Measurements from ENCODE around the gene IL31.

The IL31 gene

GRCh38 chr12:122201381-122201780, 27.4 kb upstream of the IL31 start:
- H3K4me3 ChIP-seq (ENCODE audit: low read depth, low read length): no peak overlapping the region

GRCh38 chr12:122200541-122201175, 26.6 kb upstream of the IL31 start:
- no peak for TF ChIP-seq CTCF (IDR thresholded peaks at IDR 0.05; ENCODE audit: insufficient read depth, low read depth, low read length, missing control alignments)
- no peak for DNase-seq (ENCODE audit: low read depth)
- H3K4me3 ChIP-seq (ENCODE audit: low read depth, low read length): no peak overlapping the region

More at GRCh38 chr12:122201381-122201780, 27.4 kb upstream of the IL31 start:
- no peak for TF ChIP-seq CTCF (IDR thresholded peaks at IDR 0.05; ENCODE audit: insufficient read depth, low read depth, low read length, missing control alignments)
- no peak for DNase-seq (ENCODE audit: low read depth)

GRCh38 chr12:122199484-122200355, 25.7 kb upstream of the IL31 start:
- TF ChIP-seq CTCF (IDR thresholded peaks at IDR 0.05; ENCODE audit: insufficient read depth, low read depth, low read length, missing control alignments): no peak
- DNase-seq (ENCODE audit: low read depth): no peak

GRCh38 chr12:122197612-122197966, 23.6 kb upstream of the IL31 start:
- no peak for TF ChIP-seq CTCF (IDR thresholded peaks at IDR 0.05; ENCODE audit: insufficient read depth, low read depth, low read length, missing control alignments)
- peak overlapping the region; percentile 29 for H3K4me3 ChIP-seq (ENCODE audit: low read depth, low read length)
- no peak for DNase-seq (ENCODE audit: low read depth)

More at GRCh38 chr12:122199484-122200355, 25.7 kb upstream of the IL31 start:
- H3K4me3 ChIP-seq (ENCODE audit: low read depth, low read length): no peak overlapping the region

- DNase-seq (ENCODE audit: low read depth): no peak
- no peak overlapping the region for H3K4me3 ChIP-seq (ENCODE audit: low read depth, low read length)
- no peak for TF ChIP-seq CTCF (IDR thresholded peaks at IDR 0.05; ENCODE audit: insufficient read depth, low read depth, low read length, missing control alignments)
These were observed 21.4 kb upstream of the IL31 start for GRCh38 chr12:122195405-122195804.

GRCh38 chr12:122194804-122195203, 20.8 kb upstream of the IL31 start:
- H3K4me3 ChIP-seq (ENCODE audit: low read depth, low read length): no peak overlapping the region
- TF ChIP-seq CTCF (IDR thresholded peaks at IDR 0.05; ENCODE audit: insufficient read depth, low read depth, low read length, missing control alignments): no peak

More at GRCh38 chr12:122194804-122195203, 20.8 kb upstream of the IL31 start:
- DNase-seq (ENCODE audit: low read depth): no peak
